CD14-positive monocyte (primary cell): ENCODE results near the gene CTNND2. TPM values are rescaled to one million over a fixed set of nuclear protein-coding genes. Genes with fewer than 3 reads are reported as not detected.

Experiments used
- DNase-seq, 3 donors: peaks; one replicate each; pipeline ENCODE4 v3.0.0-alpha.2; 2011 to 2022
- H2AFZ ChIP-seq: 2 replicates; pipeline ENCODE4 v1.6.0; 2012; ENCODE audit warnings: mild to moderate bottlenecking, low read depth, low read length, inconsistent platforms; ENCODE audit not compliant: insufficient read depth, poor library complexity, severe bottlenecking
- H3K27ac ChIP-seq, 2 donors: 1 replicate in 1 of 2; 2 replicates in 1 of 2; pipeline ENCODE4 v1.5.1; 2012 to 2013; ENCODE audit warnings: low read length in 2 of 2, control low read depth in 1 of 2, inconsistent platforms in 1 of 2, low read depth in 1 of 2, mild to moderate bottlenecking in 1 of 2
- H3K27me3 ChIP-seq, 2 donors: one replicate each; pipeline versions ENCODE4 v1.6.0 to v1.6.1; 2011 to 2013; ENCODE audit warnings: low read length in 2 of 2; ENCODE audit not compliant: control insufficient read depth in 2 of 2, insufficient read depth in 2 of 2
- H3K36me3 ChIP-seq, 2 donors: replicated peaks in 1 of 2; 1 replicate in 1 of 2; 2 replicates in 1 of 2; pipeline versions ENCODE4 v1.5.1 to v1.6.1; 2012 to 2013; ENCODE audit warnings: low read length in 2 of 2, control low read depth in 1 of 2, inconsistent platforms in 1 of 2, mild to moderate bottlenecking in 1 of 2; ENCODE audit not compliant: insufficient read depth in 2 of 2, control insufficient read depth in 1 of 2
- H3K4me1 ChIP-seq, 2 donors: 1 replicate in 1 of 2; 2 replicates in 1 of 2; pipeline versions ENCODE4 v1.5.1 to v1.6.1; 2012 to 2013; ENCODE audit warnings: low read length in 2 of 2, control low read depth in 1 of 2, inconsistent platforms in 1 of 2, mild to moderate bottlenecking in 1 of 2, moderate library complexity in 1 of 2; ENCODE audit not compliant: insufficient read depth in 2 of 2, control insufficient read depth in 1 of 2
- H3K4me2 ChIP-seq: replicated peaks from 2 replicates; pipeline ENCODE3; 2012; ENCODE audit warnings: low read length, moderate library complexity, mild to moderate bottlenecking; ENCODE audit not compliant: poor library complexity, severe bottlenecking; ENCODE audit errors: extremely low read depth
- H3K4me3 ChIP-seq, 3 experiments: fragments of 200-600 bp in 1 of 3; sonication (generic) in 1 of 3; replicated peaks in 1 of 3; 1 replicate in 2 of 3; 2 replicates in 1 of 3; pipeline ENCODE4 v1.5.1; 2011 to 2013; ENCODE audit warnings: low read length in 3 of 3, mild to moderate bottlenecking in 3 of 3, control low read depth in 2 of 3, low read depth in 2 of 3, inconsistent platforms in 1 of 3, moderate library complexity in 1 of 3
- H3K79me2 ChIP-seq: 2 replicates; pipeline ENCODE4 v1.6.0; 2012; ENCODE audit warnings: mild to moderate bottlenecking, control low read depth, inconsistent platforms, low read length, moderate library complexity; ENCODE audit not compliant: insufficient read depth
- H3K9ac ChIP-seq: 2 replicates; pipeline ENCODE4 v1.6.0; 2017; ENCODE audit warnings: low read length, mild to moderate bottlenecking; ENCODE audit not compliant: insufficient read depth, poor library complexity, severe bottlenecking
- H3K9me3 ChIP-seq, 2 donors: replicated peaks in 1 of 2; 1 replicate in 1 of 2; 2 replicates in 1 of 2; pipeline versions ENCODE4 v1.5.1 to v1.6.1; 2012 to 2013; ENCODE audit warnings: low read length in 2 of 2, control low read depth in 1 of 2; ENCODE audit not compliant: control insufficient read depth in 1 of 2, insufficient read depth in 1 of 2
- H4K20me1 ChIP-seq: 2 replicates; pipeline ENCODE4 v1.6.0; 2012; ENCODE audit warnings: mild to moderate bottlenecking, low read length, control low read depth, moderate library complexity; ENCODE audit not compliant: insufficient read depth
- H3K27ac Mint-ChIP-seq, 7 donors: one replicate each; pipeline ENCODE4 v1.8.0; 2020; ENCODE audit warnings: mild to moderate bottlenecking in 7 of 7, mixed read lengths in 7 of 7, moderate library complexity in 6 of 7, inconsistent platforms in 2 of 7
- H3K27me3 Mint-ChIP-seq, 3 donors: one replicate each; pipeline ENCODE4 v1.8.0; 2021 to 2022; ENCODE audit warnings: low read depth in 3 of 3, mild to moderate bottlenecking in 3 of 3, mixed read lengths in 3 of 3, moderate library complexity in 3 of 3, inconsistent platforms in 1 of 3
- H3K36me3 Mint-ChIP-seq, 2 donors: one replicate each; pipeline ENCODE4 v1.8.0; 2020; ENCODE audit warnings: mixed read lengths in 2 of 2, inconsistent platforms in 1 of 2, mild to moderate bottlenecking in 1 of 2
- H3K4me1 Mint-ChIP-seq: one replicate; pipeline ENCODE4 v1.8.0; 2020; ENCODE audit warnings: mild to moderate bottlenecking, mixed read lengths
- H3K4me3 Mint-ChIP-seq, 2 donors: one replicate each; pipeline ENCODE4 v1.8.0; 2020; ENCODE audit warnings: mild to moderate bottlenecking in 2 of 2, mixed read lengths in 2 of 2, moderate library complexity in 1 of 2
- H3K9me3 Mint-ChIP-seq, 7 donors: one replicate each; pipeline ENCODE4 v1.8.0; 2020 to 2022; ENCODE audit warnings: mixed read lengths in 7 of 7, mild to moderate bottlenecking in 6 of 7, moderate library complexity in 6 of 7, inconsistent platforms in 2 of 7
- WGBS: methylation state at CpG from one replicate; pipeline ENCODE4 v1.1.5; 2013; ENCODE audit warnings: missing lambda C conversion rate; ENCODE audit not compliant: insufficient coverage; 5-methylcytosine and 5-hydroxymethylcytosine counted together
- intact Hi-C, 2 donors: fragments of 100-400 bp; cut with micrococcal nuclease; formaldehyde crosslinking; loops; one replicate each; pipeline versions ENCODE4 v1.15.0 to v1.15.1; 2023
- polyA plus RNA-seq, 3 donors: library from polyadenylated mRNA; depleted of rRNA in 1 of 3; unstranded in 2 of 3; stranded (reverse) in 1 of 3; fragments of 300-500 nt in 2 of 3; fragments of >200 nt in 1 of 3; fragmentation: Illumina TruSeq in 2 of 3; gene quantifications; 1 replicate in 2 of 3; 2 replicates in 1 of 3; pipeline ENCODE4 v1.2.3, GENCODE V29; 2012 to 2021
- TF ChIP-seq, protein P1 (sequence below): fragments of 200-600 bp; IDR thresholded peaks from one replicate; pipeline ENCODE4 v1.8.0; 2022; ENCODE audit warnings: antibody characterized with exemption, mild to moderate bottlenecking

CTNND2 gene
- polyA plus RNA-seq, 3 donors: not detected

DNA sequence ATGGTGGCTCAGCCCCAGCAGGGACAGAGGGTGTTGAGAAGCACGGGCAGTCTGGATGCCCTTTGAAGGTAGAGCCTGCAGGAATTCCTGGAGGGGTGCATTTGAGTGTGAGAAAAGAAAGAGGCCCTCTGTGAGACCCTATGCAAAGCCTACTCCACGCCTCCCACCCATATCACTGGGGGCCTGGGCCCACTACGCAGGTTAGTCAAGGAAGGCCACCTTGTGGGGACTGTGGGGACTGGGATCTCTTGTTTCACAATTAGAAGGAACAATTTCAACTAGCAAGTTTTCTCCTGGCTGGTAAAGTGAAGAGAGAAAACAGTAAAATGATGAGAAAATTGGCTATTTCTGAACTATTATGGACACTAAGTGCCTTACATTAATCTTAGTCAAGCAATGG, 657.0 kb downstream of the CTNND2 start:
- DNase-seq: no peak
- Histone ChIP-seq H3K27ac (no peak overlapping the region), H3K9me3 (no peaks in the 10 kb centered on the region), H3K4me2 (no peak overlapping the region), H3K9ac (no peak overlapping the region), H3K79me2 (no peaks in the 10 kb centered on the region), H3K27me3 (no peaks in the 10 kb centered on the region), H4K20me1 (no peaks in the 10 kb centered on the region), H2AFZ (no peak overlapping the region), H3K4me1 (no peaks in the 10 kb centered on the region), H3K36me3 (no peaks in the 10 kb centered on the region), H3K4me3 (no peak overlapping the region)
- H3K4me1 Mint-ChIP-seq: no peaks in the 10 kb centered on the region
- no peaks in the 10 kb centered on the region for H3K27me3 Mint-ChIP-seq
- no peaks in the 10 kb centered on the region for H3K9me3 Mint-ChIP-seq
- no CpG with 5 or more reads among the region's 3 CpGs for WGBS
- TF ChIP-seq, protein P1, sequence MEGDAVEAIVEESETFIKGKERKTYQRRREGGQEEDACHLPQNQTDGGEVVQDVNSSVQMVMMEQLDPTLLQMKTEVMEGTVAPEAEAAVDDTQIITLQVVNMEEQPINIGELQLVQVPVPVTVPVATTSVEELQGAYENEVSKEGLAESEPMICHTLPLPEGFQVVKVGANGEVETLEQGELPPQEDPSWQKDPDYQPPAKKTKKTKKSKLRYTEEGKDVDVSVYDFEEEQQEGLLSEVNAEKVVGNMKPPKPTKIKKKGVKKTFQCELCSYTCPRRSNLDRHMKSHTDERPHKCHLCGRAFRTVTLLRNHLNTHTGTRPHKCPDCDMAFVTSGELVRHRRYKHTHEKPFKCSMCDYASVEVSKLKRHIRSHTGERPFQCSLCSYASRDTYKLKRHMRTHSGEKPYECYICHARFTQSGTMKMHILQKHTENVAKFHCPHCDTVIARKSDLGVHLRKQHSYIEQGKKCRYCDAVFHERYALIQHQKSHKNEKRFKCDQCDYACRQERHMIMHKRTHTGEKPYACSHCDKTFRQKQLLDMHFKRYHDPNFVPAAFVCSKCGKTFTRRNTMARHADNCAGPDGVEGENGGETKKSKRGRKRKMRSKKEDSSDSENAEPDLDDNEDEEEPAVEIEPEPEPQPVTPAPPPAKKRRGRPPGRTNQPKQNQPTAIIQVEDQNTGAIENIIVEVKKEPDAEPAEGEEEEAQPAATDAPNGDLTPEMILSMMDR: no peak
- H3K27ac Mint-ChIP-seq: no peak overlapping the region
- no peak overlapping the region for H3K4me3 Mint-ChIP-seq
- intact Hi-C loops: no loop called here
- H3K36me3 Mint-ChIP-seq: no peaks in the 10 kb centered on the region

DNA sequence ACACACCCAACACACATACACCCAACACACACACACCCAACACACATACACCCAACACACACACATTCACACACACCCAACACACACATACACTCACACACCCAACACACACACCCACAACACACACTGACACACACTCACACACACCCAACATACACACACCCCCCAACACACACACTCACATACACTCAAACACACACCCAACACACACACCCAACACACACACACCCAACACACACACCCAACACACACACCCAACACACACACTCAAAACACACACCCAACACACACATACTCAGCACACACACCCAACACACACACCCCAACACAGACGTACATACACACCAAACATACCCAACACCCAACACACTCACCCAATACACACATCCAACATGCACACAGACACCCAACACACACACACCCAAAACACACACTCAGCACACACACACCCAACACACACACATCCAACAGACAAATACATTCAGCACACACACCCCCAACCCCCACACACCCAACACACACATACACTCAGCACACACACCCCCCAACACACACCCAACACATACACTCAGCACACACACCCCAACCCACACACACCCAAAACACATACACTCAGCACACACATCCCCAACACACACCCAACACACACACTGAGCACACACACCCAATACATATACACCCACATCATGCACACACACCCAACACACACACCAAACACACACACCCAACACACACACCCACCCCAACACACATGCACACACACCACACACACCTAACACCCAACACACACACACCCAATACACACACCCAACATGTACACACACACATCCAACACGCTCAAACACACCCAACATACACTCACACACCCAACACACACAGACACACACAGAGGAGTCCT, 663.7 kb downstream of the CTNND2 start:
- no peak overlapping the region for H3K4me2 ChIP-seq
- no peaks in the 10 kb centered on the region for H3K36me3 Mint-ChIP-seq
- H3K4me3 ChIP-seq: no peak overlapping the region
- H3K36me3 ChIP-seq: no peaks in the 10 kb centered on the region
- no peak overlapping the region for H2AFZ ChIP-seq
- TF ChIP-seq, protein P1: no peak
- H3K9me3 ChIP-seq: no peaks in the 10 kb centered on the region
- H3K27me3 Mint-ChIP-seq: peaks cover 0 to 2% (median 0%) of the 10 kb centered on the region in 3 donors
- H3K79me2 ChIP-seq: no peaks in the 10 kb centered on the region
- no peak for DNase-seq
- H4K20me1 ChIP-seq: no peaks in the 10 kb centered on the region
- H3K9ac ChIP-seq: no peak overlapping the region
- intact Hi-C loops: no loop called here
- no peaks in the 10 kb centered on the region for H3K27me3 ChIP-seq
- H3K9me3 Mint-ChIP-seq: peaks cover 0 to 10% (median 2%) of the 10 kb centered on the region in 7 donors
- no peaks in the 10 kb centered on the region for H3K4me1 Mint-ChIP-seq
- H3K4me1 ChIP-seq: no peaks in the 10 kb centered on the region
- H3K4me3 Mint-ChIP-seq: no peak overlapping the region
- H3K27ac Mint-ChIP-seq: no peak overlapping the region
- H3K27ac ChIP-seq: no peak overlapping the region
- WGBS: 96% methylated on average over 2 of the region's 2 CpGs
